B cell (primary cell): ENCODE measurements around the gene DR1. TPM values are rescaled to one million over a fixed set of nuclear protein-coding genes. Genes with fewer than 3 reads are reported as not detected.

Experiments used
- ATAC-seq: fragments of 200-7000 bp; cut with Tn5 transposase; one replicate; pipeline ENCODE4 v1.10.0; 2021; ENCODE audit warnings: low read depth, mild to moderate bottlenecking, moderate number of reproducible peaks, moderate library complexity
- CTCF ChIA-PET: fragments of 350-600 bp; sonication (Branson Sonifier 250); formaldehyde crosslinking; loops from one replicate; lab custom pipeline; 2021; ENCODE audit warnings: antibody characterized with exemption, inconsistent platforms; lab: Charles Lee
- POLR2A ChIA-PET: fragments of 350-600 bp; sonication (Branson Sonifier 250); formaldehyde crosslinking; loops from one replicate; lab custom pipeline; 2021; ENCODE audit warnings: antibody characterized with exemption; lab: Charles Lee
- DNase-seq: peaks from one replicate; pipeline ENCODE4 v3.0.0; 2013
- H2AFZ ChIP-seq: 2 replicates; pipeline ENCODE4 v1.6.1; 2012; ENCODE audit warnings: mild to moderate bottlenecking, low read depth, low read length; ENCODE audit not compliant: insufficient read depth, poor library complexity, severe bottlenecking
- H3K27ac ChIP-seq, 2 donors: 1 replicate in 1 of 2; 2 replicates in 1 of 2; pipeline ENCODE4 v1.5.1; 2012 to 2013; ENCODE audit warnings: low read length in 2 of 2, mild to moderate bottlenecking in 2 of 2, moderate library complexity in 1 of 2
- H3K27me3 ChIP-seq, 4 experiments: fragments of 200-600 bp in 1 of 4; sonication (generic) in 1 of 4; replicated peaks in 1 of 4; 1 replicate in 2 of 4; 2 replicates in 2 of 4; pipeline versions ENCODE4 v1.6.1 to v1.7.0; 2013 to 2016; ENCODE audit warnings: low read length in 3 of 4, mild to moderate bottlenecking in 2 of 4, mixed read lengths in 1 of 4, moderate library complexity in 1 of 4; ENCODE audit not compliant: insufficient read depth in 4 of 4, control insufficient read depth in 3 of 4; ENCODE audit errors: control extremely low read depth in 1 of 4
- H3K36me3 ChIP-seq, 2 experiments: replicated peaks in 1 of 2; 1 replicate in 1 of 2; 2 replicates in 1 of 2; pipeline versions ENCODE4 v1.6.1 to v1.7.1; 2013; ENCODE audit warnings: low read length in 1 of 2; ENCODE audit not compliant: insufficient read depth in 2 of 2, control insufficient read depth in 1 of 2; ENCODE audit errors: control extremely low read depth in 1 of 2, extremely low read depth in 1 of 2
- H3K4me1 ChIP-seq, 2 donors: fragments of 200-600 bp in 1 of 2; sonication (generic) in 1 of 2; 1 replicate in 1 of 2; 2 replicates in 1 of 2; pipeline versions ENCODE4 v1.5.1 to v1.6.1; 2013 to 2017; ENCODE audit warnings: low read length in 2 of 2; ENCODE audit not compliant: control insufficient read depth in 2 of 2, insufficient read depth in 2 of 2
- H3K4me2 ChIP-seq: replicated peaks from 2 replicates; pipeline ENCODE3; 2012; ENCODE audit warnings: mild to moderate bottlenecking, low read depth, low read length; ENCODE audit not compliant: poor library complexity, severe bottlenecking
- H3K4me3 ChIP-seq, 5 experiments: fragments of 200-600 bp in 1 of 5; sonication (generic) in 1 of 5; 1 replicate in 3 of 5; 2 replicates in 2 of 5; pipeline versions ENCODE4 v1.5.1 to v1.7.0; 2011 to 2016; ENCODE audit warnings: low read length in 4 of 5, mild to moderate bottlenecking in 4 of 5, low read depth in 2 of 5, control low read depth in 1 of 5, moderate library complexity in 1 of 5; ENCODE audit not compliant: insufficient read depth in 1 of 5; ENCODE audit errors: control extremely low read depth in 1 of 5, extremely low read depth in 1 of 5
- H3K79me2 ChIP-seq: fragments of 200-600 bp; sonication (generic); one replicate; pipeline ENCODE4 v1.6.0; 2016; ENCODE audit warnings: low read length; ENCODE audit not compliant: control insufficient read depth, insufficient read depth
- H3K9ac ChIP-seq: fragments of 200-600 bp; sonication (generic); 2 replicates; pipeline ENCODE4 v1.6.1; 2017; ENCODE audit warnings: mild to moderate bottlenecking, low read length, moderate library complexity
- H3K9me3 ChIP-seq, 3 donors: one replicate each; pipeline versions ENCODE4 v1.6.1 to v1.7.1; 2013; ENCODE audit warnings: low read length in 2 of 3; ENCODE audit not compliant: control insufficient read depth in 2 of 3, insufficient read depth in 1 of 3; ENCODE audit errors: control extremely low read depth in 1 of 3
- H4K20me1 ChIP-seq: 2 replicates; pipeline ENCODE4 v1.6.0; 2012; ENCODE audit warnings: mild to moderate bottlenecking, low read length; ENCODE audit not compliant: insufficient read depth, control insufficient read depth, poor library complexity, severe bottlenecking
- H3K27ac Mint-ChIP-seq: one replicate; pipeline ENCODE4 v1.8.0; 2021; ENCODE audit warnings: mixed read lengths
- H3K27me3 Mint-ChIP-seq: one replicate; pipeline ENCODE4 v1.8.0; 2021; ENCODE audit warnings: mixed read lengths
- H3K4me1 Mint-ChIP-seq: one replicate; pipeline ENCODE4 v1.8.0; 2021; ENCODE audit warnings: mixed read lengths
- H3K4me3 Mint-ChIP-seq: one replicate; pipeline ENCODE4 v1.8.0; 2021; ENCODE audit warnings: mixed read lengths
- H3K9me3 Mint-ChIP-seq: one replicate; pipeline ENCODE4 v1.8.0; 2022; ENCODE audit warnings: mixed read lengths; ENCODE audit not compliant: insufficient read depth
- EZH2 ChIP-seq: IDR thresholded peaks from 2 replicates; pipeline ENCODE4 v1.6.1; 2012; ENCODE audit warnings: borderline replicate concordance, low read depth, mild to moderate bottlenecking, moderate library complexity, low read length; ENCODE audit not compliant: insufficient read depth, poor library complexity, severe bottlenecking
- WGBS: methylation state at CpG from one replicate; pipeline ENCODE4 v1.1.5; 2013; ENCODE audit warnings: missing lambda C conversion rate; ENCODE audit not compliant: insufficient coverage; 5-methylcytosine and 5-hydroxymethylcytosine counted together
- intact Hi-C: fragments of 100-400 bp; cut with micrococcal nuclease; formaldehyde crosslinking; loops from one replicate; pipeline ENCODE4 v1.10.0; 2022
- polyA plus RNA-seq: library from polyadenylated mRNA; depleted of rRNA; stranded (reverse); fragments of >200 nt; gene quantifications from 2 replicates; pipeline ENCODE4 v1.2.3, GENCODE V29; 2012
- total RNA-seq, 2 donors: library from RNA; stranded (reverse); fragments of 120-200 nt in 1 of 2; gene quantifications; 1 replicate in 1 of 2; 2 replicates in 1 of 2; pipeline versions ENCODE4 v1.2.3 to v1.2.4, GENCODE V29; 2013 to 2022
- TF ChIP-seq, protein P1 (sequence below): fragments of 200-600 bp; IDR thresholded peaks from one replicate; pipeline ENCODE4 v1.8.0; 2022; ENCODE audit warnings: antibody characterized with exemption, mild to moderate bottlenecking

DR1 gene
- total and polyA plus RNA-seq, 2 donors (not counting 1 experiment from before 2014, with no cell fraction given), result 11.4 to 69.2 TPM

DNA sequence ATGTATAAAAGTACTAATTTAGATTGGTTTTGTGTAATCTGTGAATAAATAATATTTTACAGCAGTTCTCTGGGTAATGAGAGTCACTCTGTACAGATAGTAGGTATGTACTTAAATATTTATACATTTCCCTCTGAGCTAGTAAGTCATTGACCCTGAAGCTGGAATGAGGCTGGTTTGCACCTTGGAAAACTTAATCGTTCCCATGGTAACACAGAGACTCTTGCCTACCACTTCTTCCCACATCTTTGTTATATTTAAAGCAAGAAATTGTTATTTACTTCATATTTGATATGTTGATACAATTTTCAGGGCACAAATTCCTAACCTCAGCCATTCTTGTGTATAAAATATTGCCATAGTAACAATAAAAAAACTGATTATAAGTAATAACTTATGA is 13.3 kb upstream of the DR1 start:
- no peak for TF ChIP-seq EZH2
- WGBS, result no CpG with 5 or more reads among the region's 1 CpG
- H3K27me3 ChIP-seq, result no peaks in the 10 kb centered on the region
- H3K36me3 ChIP-seq, result peaks cover 0 to 2% of the 10 kb centered on the region in 2 experiments
- no peaks in the 10 kb centered on the region for H3K9me3 ChIP-seq
- H3K79me2 ChIP-seq, result no peaks in the 10 kb centered on the region
- no peaks in the 10 kb centered on the region for H4K20me1 ChIP-seq
- POLR2A ChIA-PET, result no interaction called here
- CTCF ChIA-PET, result no interaction called here
- no peaks in the 10 kb centered on the region for H3K9me3 Mint-ChIP-seq
- no peaks in the 10 kb centered on the region for H3K27me3 Mint-ChIP-seq
- no peak overlapping the region for H3K27ac Mint-ChIP-seq
- no peak overlapping the region for H3K4me3 Mint-ChIP-seq
- no peak overlapping the region for H3K4me3 ChIP-seq
- no peaks in the 10 kb centered on the region for H3K4me1 Mint-ChIP-seq
- H3K4me1 ChIP-seq, result no peaks in the 10 kb centered on the region
- intact Hi-C loops, result no loop called here
- no peak overlapping the region for H2AFZ ChIP-seq
- no peak for ATAC-seq
- no peak overlapping the region for H3K4me2 ChIP-seq
- H3K9ac ChIP-seq, result no peak overlapping the region
- no peak for DNase-seq
- H3K27ac ChIP-seq, result no peak overlapping the region

DNA sequence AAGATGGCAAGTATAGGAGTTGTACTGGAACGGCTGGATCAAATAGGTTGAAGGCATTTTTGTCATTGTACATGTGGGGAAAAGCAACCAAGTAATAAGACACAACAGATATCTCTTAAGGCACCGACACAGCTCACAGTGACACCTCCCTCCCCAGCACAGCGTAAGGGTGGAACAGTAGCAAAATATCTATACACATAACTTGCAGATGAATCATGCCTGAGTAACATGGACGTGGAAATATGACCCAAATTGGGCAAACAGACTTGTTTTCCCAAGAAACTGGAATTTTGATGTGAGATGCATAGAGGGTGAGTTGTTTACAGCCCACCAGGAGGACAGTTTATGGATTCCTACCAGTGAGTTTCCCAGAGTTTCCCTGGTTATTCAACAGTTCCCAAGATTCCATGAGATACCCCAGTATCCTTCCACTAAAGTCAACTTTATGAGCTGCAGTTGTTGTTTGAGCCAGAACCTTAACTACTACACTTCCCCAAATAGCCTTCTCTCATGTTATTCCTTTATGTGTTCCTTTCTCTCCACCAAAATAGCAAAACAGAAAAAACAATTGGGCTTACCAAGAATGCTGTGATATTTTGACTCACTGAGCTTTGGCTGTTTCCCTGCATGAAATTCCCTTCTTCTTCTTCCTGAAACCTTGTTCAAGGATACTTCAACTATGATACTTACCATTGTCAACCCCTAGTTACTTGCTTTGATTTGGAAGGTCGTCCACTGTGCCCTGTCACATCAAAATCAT is 7.1 kb upstream of the DR1 start:
- TF ChIP-seq, protein P1, sequence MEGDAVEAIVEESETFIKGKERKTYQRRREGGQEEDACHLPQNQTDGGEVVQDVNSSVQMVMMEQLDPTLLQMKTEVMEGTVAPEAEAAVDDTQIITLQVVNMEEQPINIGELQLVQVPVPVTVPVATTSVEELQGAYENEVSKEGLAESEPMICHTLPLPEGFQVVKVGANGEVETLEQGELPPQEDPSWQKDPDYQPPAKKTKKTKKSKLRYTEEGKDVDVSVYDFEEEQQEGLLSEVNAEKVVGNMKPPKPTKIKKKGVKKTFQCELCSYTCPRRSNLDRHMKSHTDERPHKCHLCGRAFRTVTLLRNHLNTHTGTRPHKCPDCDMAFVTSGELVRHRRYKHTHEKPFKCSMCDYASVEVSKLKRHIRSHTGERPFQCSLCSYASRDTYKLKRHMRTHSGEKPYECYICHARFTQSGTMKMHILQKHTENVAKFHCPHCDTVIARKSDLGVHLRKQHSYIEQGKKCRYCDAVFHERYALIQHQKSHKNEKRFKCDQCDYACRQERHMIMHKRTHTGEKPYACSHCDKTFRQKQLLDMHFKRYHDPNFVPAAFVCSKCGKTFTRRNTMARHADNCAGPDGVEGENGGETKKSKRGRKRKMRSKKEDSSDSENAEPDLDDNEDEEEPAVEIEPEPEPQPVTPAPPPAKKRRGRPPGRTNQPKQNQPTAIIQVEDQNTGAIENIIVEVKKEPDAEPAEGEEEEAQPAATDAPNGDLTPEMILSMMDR, result no peak
- no peak for TF ChIP-seq EZH2
- Histone ChIP-seq H3K27me3 (no peaks in the 10 kb centered on the region), H3K9ac (no peak overlapping the region), H3K27ac (no peak overlapping the region), H4K20me1 (no peaks in the 10 kb centered on the region), H2AFZ (no peak overlapping the region), H3K9me3 (no peaks in the 10 kb centered on the region), H3K4me2 (no peak overlapping the region), H3K79me2 (peaks cover 6% of the 10 kb centered on the region), H3K4me1 (no peaks in the 10 kb centered on the region), H3K4me3 (no peak overlapping the region), H3K36me3 (peaks cover 0 to 11% of the 10 kb centered on the region in 2 experiments)
- CTCF ChIA-PET, result interaction anchor here (0.7 to 1.6 kb wide), 2 partner anchors 34 to 312 kb away, joined by 3 to 5 read pairs; no protein-coding TSS in a partner anchor
- intact Hi-C loops, result no loop called here
- Mint-ChIP-seq H3K9me3 (no peaks in the 10 kb centered on the region), H3K4me3 (no peak overlapping the region), H3K27me3 (no peaks in the 10 kb centered on the region), H3K4me1 (peaks cover 5% of the 10 kb centered on the region), H3K27ac (no peak overlapping the region)
- no peak for ATAC-seq
- WGBS, result 100% methylated on average over 1 of the region's 5 CpGs
- no peak for DNase-seq
- POLR2A ChIA-PET, result no interaction called here
